ENCODE data around the gene FOXF2.

The FOXF2 gene

GRCh38 chr6:1379017-1379787, 10.2 kb upstream of the FOXF2 start:
- DNase-seq: no peak

DNA sequence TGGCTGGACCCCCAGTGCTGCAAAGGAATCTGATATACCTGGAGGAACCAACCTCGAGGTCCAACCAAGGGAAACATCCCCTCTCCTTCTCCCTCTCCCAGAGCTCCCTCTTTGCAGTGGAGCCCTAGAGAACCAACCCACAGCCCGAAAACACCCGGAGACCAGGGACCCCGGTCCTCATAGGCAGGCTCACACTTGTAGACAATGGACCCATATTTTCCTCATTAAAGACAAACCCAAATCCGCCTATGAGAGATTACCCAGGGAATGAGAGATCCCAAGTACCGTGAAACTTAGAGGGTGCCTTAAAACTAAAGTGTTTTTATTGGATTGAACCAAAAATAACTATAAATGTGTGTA, 9.6 kb upstream of the FOXF2 start:
- DNase-seq: no peak

- no peak for DNase-seq
Observed at GRCh38 chr6:1380625-1381427, 8.6 kb upstream of the FOXF2 start.

- DNase-seq: no peak
Observed at GRCh38 chr6:1381481-1382330, 7.7 kb upstream of the FOXF2 start.

GRCh38 chr6:1382331-1382882, 7.0 kb upstream of the FOXF2 start:
- no peak for DNase-seq

DNA sequence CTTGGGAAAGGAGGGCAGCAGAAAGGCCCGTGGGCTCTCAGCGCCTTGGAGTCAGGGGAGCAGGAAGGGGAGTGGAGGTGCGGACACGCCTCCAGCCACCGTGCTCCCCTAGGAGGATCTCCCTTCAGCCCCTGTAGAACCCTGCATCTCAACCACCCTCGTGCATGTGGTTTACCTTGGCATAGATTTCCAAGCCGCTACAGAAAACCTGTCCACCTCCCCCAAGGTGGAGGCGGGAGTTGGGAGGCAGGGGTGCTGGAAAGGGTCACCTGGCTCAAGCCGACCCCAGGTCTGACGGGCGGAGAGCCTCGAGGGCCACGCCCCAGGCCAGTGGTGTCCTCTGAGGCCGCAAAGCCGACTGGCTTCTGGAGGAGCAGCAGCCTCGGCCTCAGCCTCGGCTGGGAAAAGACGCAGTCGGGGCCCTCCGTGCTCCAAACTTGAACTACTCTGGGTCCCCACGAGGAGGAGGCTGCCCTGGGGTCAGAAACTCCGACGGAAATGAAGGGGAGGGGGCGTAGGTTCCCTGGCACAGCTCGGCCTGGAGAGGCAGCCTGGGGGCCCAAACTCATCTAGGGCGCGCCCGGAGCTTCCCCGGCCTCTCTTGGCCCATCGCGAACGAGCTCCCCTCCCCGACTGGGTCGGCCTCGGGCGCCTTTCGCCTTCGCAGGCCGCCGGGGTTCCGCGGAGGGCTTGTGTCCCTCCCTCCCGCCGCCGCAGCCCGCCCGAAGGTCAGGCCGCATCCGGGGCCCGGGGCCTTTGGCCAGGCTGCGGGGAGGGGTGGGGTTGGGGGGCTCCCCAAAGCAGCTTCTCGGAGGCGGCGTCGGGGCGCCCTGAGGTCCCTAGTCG, 6.3 kb upstream of the FOXF2 start:
- no peak for DNase-seq

GRCh38 chr6:1383729-1384548, 5.4 kb upstream of the FOXF2 start:
- DNase-seq: no peak

GRCh38 chr6:1384549-1385128, 4.7 kb upstream of the FOXF2 start:
- no peak for DNase-seq

GRCh38 chr6:1385129-1386037, 4.0 kb upstream of the FOXF2 start:
- no peak for DNase-seq

DNA sequence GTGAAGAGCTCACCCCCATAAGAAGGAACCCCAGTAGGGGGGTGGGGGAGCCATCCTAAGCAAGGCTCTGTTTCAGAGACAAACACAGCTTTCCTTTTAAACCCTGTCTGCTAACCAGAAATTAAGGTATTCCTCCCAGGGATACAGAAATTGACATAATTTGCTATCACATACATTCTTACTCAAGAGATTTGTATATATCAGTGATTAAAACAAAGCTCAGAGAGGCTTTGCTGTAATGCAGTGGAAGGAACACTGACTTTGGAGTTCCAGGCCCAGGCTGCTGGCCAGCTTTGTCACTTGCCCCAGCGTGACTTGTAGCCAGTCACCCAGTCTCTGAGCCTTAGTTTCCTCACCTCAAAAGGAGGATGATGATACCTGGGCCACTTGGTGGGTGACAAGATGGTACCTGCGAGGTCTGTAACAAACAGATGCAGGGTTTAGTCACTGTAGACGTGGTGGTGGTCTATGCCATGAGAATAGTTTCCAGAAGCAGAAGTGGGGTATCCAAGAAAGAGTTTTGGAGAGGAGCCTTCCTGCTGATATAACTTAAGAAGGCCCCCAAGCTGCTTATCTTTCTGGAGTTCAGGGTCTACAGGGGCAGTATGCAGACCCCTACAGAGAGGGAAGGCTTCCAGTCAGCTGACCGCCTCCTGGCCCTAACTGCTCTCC, 3.2 kb upstream of the FOXF2 start:
- DNase-seq: no peak

- DNase-seq: no peak
Observed at GRCh38 chr6:1387538-1387875, 1.9 kb upstream of the FOXF2 start.

- DNase-seq: no peak
Observed at GRCh38 chr6:1387876-1388629, 1.3 kb upstream of the FOXF2 start.

DNA sequence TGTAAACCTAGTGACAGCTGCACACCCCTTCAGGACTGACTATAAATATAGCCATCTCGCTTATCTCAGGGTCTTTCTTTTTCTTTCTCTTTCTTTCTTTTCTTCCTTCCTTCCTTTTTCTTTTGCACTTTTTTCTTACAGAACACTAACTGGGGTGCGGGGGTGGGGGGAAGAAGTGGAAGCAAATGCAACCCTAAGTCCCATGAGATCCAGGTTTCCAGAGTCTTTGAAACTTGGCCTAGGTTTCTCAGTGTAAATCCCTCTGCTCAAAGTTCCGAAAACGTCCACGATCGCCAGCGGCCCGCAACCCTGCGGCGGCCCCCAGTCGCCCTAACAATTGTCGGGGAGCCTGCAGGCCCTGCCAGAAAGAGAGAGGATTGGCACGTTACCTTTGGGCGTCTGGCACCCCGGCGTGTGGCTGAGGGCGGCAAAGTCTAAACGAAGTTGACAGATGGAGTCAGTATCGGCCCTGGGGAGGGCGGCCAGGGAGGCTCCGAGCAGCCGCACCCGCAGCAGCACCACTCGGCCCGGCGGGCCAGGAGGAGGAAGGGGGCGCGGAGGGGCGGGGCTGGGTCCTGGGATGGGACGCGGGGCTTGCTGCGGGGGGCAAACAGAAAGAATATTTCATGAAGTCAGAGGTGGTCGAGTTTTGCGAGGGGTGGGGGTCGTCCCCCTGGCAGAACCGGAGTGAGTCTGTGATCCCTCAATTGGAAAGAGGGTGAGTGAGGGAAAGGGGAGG, 577 bp upstream of the FOXF2 start:
- DNase-seq: no peak

GRCh38 chr6:1390133-1390945, 963 bp downstream of the FOXF2 start:
- peak; percentile 43 for DNase-seq

- DNase-seq: no peak
Observed at GRCh38 chr6:1390946-1391799, 1.8 kb downstream of the FOXF2 start.

DNA sequence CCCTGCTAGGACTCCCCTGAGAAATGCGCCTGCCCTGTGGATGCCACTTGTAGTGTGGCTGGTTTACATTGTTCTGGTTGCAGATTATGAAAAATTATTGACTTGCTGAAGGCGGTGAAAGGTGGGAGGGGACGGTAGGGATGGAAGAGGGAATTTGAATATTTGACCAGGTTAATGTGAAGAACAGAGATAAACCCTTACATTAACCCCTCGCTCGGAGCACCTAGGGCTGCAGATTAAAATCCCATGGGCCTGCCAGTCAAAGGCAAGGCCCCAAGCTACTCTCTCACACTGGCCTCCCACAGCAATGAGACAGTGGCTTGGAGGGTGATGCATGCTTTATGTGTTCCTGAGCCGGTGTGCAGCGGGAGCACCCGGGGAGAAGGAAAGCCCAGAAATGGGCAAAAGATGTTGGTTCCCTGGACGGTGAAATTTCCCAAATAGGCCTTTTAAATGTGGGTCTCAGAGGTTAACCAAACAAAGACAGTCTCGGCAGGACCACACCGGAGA, 2.5 kb downstream of the FOXF2 start:
- DNase-seq: no peak
